IPS-20b (cell line): ENCODE data around the gene TLX1.

ENCODE experiments used
- H3K27ac ChIP-seq: one replicate; pipeline ENCODE4 v1.5.1; 2013; ENCODE audit warnings: low read length
- H3K27me3 ChIP-seq: 2 replicates; pipeline ENCODE4 v1.6.1; 2013; ENCODE audit warnings: mild to moderate bottlenecking, low read length, inconsistent platforms; ENCODE audit not compliant: insufficient read depth
- H3K36me3 ChIP-seq: 2 replicates; pipeline ENCODE4 v1.6.1; 2013; ENCODE audit warnings: low read depth, mild to moderate bottlenecking, inconsistent platforms, low read length, moderate library complexity; ENCODE audit not compliant: insufficient read depth
- H3K4me1 ChIP-seq: 2 replicates; pipeline ENCODE4 v1.6.1; 2013; ENCODE audit warnings: mild to moderate bottlenecking, control low read depth, inconsistent platforms, low read length, moderate library complexity; ENCODE audit not compliant: insufficient read depth
- H3K4me3 ChIP-seq: 2 replicates; pipeline ENCODE4 v1.5.1; 2013; ENCODE audit warnings: mild to moderate bottlenecking, low read length, inconsistent platforms
- H3K9ac ChIP-seq: 2 replicates; pipeline ENCODE4 v1.6.1; 2013; ENCODE audit warnings: low read depth, mild to moderate bottlenecking, inconsistent platforms, low read length, moderate library complexity
- H3K9me3 ChIP-seq: 2 replicates; pipeline ENCODE4 v1.6.1; 2013; ENCODE audit warnings: mild to moderate bottlenecking, low read depth, low read length, inconsistent platforms; ENCODE audit not compliant: insufficient read depth

TLX1 gene

GRCh38 chr10:101095550-101096213 is 35.4 kb upstream of the TLX1 start:
- H3K4me1 ChIP-seq, result no peaks in the 10 kb centered on the region; the same call in 1 of the 2 replicates
- no peak overlapping the region for H3K9ac ChIP-seq
- H3K36me3 ChIP-seq, result no peaks in the 10 kb centered on the region
- H3K27ac ChIP-seq, result no peak overlapping the region
- H3K27me3 ChIP-seq, result peaks cover 73% of the 10 kb centered on the region
- H3K9me3 ChIP-seq, result no peaks in the 10 kb centered on the region
- H3K4me3 ChIP-seq, result no peak overlapping the region

- no peaks in the 10 kb centered on the region; the same call in 1 of the 2 replicates for H3K4me1 ChIP-seq
- peaks cover 73% of the 10 kb centered on the region for H3K27me3 ChIP-seq
- H3K4me3 ChIP-seq, result no peak overlapping the region
- H3K27ac ChIP-seq, result no peak overlapping the region
- H3K9me3 ChIP-seq, result no peaks in the 10 kb centered on the region
- no peak overlapping the region for H3K9ac ChIP-seq
- no peaks in the 10 kb centered on the region for H3K36me3 ChIP-seq
Observed at GRCh38 chr10:101096378-101096777, 34.7 kb upstream of the TLX1 start.

DNA sequence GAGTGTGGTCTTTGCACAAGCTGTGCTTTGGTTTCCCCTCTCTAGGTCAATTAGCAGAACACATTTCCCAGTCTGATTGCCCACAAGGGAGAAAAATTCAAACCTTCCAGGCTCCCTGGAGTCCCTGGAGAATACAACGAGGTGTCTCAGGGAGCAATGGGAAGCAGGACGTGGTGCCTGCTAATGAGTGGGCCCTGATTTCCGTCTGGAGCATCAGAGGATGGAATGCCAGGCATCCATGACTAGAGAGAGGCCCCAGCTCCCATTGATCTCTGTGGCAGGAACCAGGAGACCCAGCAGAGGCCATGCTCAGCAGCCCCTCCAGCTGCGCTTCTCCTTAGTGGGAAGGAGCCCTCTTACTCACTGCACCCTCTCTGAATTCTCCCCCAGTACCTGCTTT is 33.2 kb upstream of the TLX1 start:
- H3K4me1 ChIP-seq, result no peaks in the 10 kb centered on the region; the same call in 1 of the 2 replicates
- peaks cover 73% of the 10 kb centered on the region for H3K27me3 ChIP-seq
- no peaks in the 10 kb centered on the region for H3K36me3 ChIP-seq
- no peak overlapping the region for H3K4me3 ChIP-seq
- no peak overlapping the region for H3K9ac ChIP-seq
- no peaks in the 10 kb centered on the region for H3K9me3 ChIP-seq
- no peak overlapping the region for H3K27ac ChIP-seq

- Histone ChIP-seq H3K4me1 (no peaks in the 10 kb centered on the region; the same call in 1 of the 2 replicates), H3K27ac (no peak overlapping the region), H3K9me3 (no peaks in the 10 kb centered on the region), H3K4me3 (no peak overlapping the region), H3K27me3 (peaks cover 75% of the 10 kb centered on the region), H3K9ac (no peak overlapping the region), H3K36me3 (no peaks in the 10 kb centered on the region)
Observed at GRCh38 chr10:101099901-101100300, 31.2 kb upstream of the TLX1 start.

GRCh38 chr10:101101372-101101881 is 29.7 kb upstream of the TLX1 start:
- no peaks in the 10 kb centered on the region for H3K9me3 ChIP-seq
- peaks cover 68% of the 10 kb centered on the region for H3K27me3 ChIP-seq
- no peaks in the 10 kb centered on the region for H3K36me3 ChIP-seq
- no peak overlapping the region for H3K9ac ChIP-seq
- H3K27ac ChIP-seq, result no peak overlapping the region
- H3K4me3 ChIP-seq, result no peak overlapping the region
- H3K4me1 ChIP-seq, result no peaks in the 10 kb centered on the region

- no peak overlapping the region for H3K4me3 ChIP-seq
- no peaks in the 10 kb centered on the region for H3K9me3 ChIP-seq
- no peaks in the 10 kb centered on the region for H3K36me3 ChIP-seq
- H3K27ac ChIP-seq, result no peak overlapping the region
- H3K4me1 ChIP-seq, result no peaks in the 10 kb centered on the region
- H3K27me3 ChIP-seq, result peaks cover 67% of the 10 kb centered on the region
- no peak overlapping the region for H3K9ac ChIP-seq
Observed at GRCh38 chr10:101103430-101103829, 27.7 kb upstream of the TLX1 start.

GRCh38 chr10:101106351-101106750 is 24.7 kb upstream of the TLX1 start:
- H3K4me3 ChIP-seq, result no peak overlapping the region
- no peak overlapping the region for H3K27ac ChIP-seq
- peaks cover 43% of the 10 kb centered on the region for H3K27me3 ChIP-seq
- H3K4me1 ChIP-seq, result no peaks in the 10 kb centered on the region
- no peaks in the 10 kb centered on the region for H3K36me3 ChIP-seq
- no peaks in the 10 kb centered on the region for H3K9me3 ChIP-seq
- H3K9ac ChIP-seq, result no peak overlapping the region

DNA sequence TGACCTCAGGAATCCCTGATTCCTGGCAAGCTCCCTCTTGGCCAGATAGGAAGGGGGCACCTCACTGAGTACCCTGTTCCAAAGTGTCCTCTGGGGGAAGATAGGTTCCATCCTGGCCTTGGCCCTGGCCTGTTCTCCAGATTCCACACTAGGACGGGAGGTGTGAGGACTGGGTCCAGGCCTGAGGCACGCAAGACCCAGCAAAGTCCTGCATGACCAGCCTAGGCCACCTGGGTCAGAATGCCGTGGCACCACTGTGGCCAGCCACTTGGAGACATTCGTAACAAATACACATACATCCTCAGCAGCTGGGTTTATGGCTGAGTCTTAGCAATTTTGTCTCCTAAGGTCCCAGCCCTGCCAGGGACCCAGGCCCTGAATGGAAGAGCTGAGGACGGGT is 23.3 kb upstream of the TLX1 start:
- Histone ChIP-seq H3K36me3 (no peaks in the 10 kb centered on the region), H3K27ac (no peak overlapping the region), H3K27me3 (peaks cover 34% of the 10 kb centered on the region)

GRCh38 chr10:101110856-101111523 is 20.1 kb upstream of the TLX1 start:
- Histone ChIP-seq H3K9ac (no peak overlapping the region), H3K27me3 (peaks cover 42% of the 10 kb centered on the region), H3K9me3 (no peaks in the 10 kb centered on the region), H3K36me3 (no peaks in the 10 kb centered on the region), H3K4me1 (no peaks in the 10 kb centered on the region), H3K4me3 (no peak overlapping the region), H3K27ac (no peak overlapping the region)

More for the DNA sequence above, 23.3 kb upstream of the TLX1 start:
- no peak overlapping the region for H3K4me3 ChIP-seq
- H3K4me1 ChIP-seq, result no peaks in the 10 kb centered on the region
- H3K9ac ChIP-seq, result no peak overlapping the region
- H3K9me3 ChIP-seq, result no peaks in the 10 kb centered on the region

GRCh38 chr10:101111547-101111946 is 19.6 kb upstream of the TLX1 start:
- H3K4me3 ChIP-seq, result no peak overlapping the region
- peaks cover 45% of the 10 kb centered on the region for H3K27me3 ChIP-seq
- no peak overlapping the region for H3K27ac ChIP-seq

GRCh38 chr10:101112799-101113594 is 18.1 kb upstream of the TLX1 start:
- Histone ChIP-seq H3K4me3 (no peak overlapping the region), H3K27me3 (peaks cover 46% of the 10 kb centered on the region), H3K9me3 (no peaks in the 10 kb centered on the region), H3K27ac (no peak overlapping the region), H3K4me1 (no peaks in the 10 kb centered on the region), H3K36me3 (no peaks in the 10 kb centered on the region), H3K9ac (no peak overlapping the region)

More at GRCh38 chr10:101111547-101111946, 19.6 kb upstream of the TLX1 start:
- Histone ChIP-seq H3K9ac (no peak overlapping the region), H3K36me3 (no peaks in the 10 kb centered on the region), H3K9me3 (no peaks in the 10 kb centered on the region), H3K4me1 (no peaks in the 10 kb centered on the region)
